NCI-H1694 treated with DMSO at 0.1 percent for 48 hours (cell line): ENCODE data around the gene LIPG.

ENCODE experiments used
- DNase-seq: peaks from one replicate; lab custom pipeline; 2025; lab: John Stamatoyannopoulos, UW

Gene LIPG

DNA sequence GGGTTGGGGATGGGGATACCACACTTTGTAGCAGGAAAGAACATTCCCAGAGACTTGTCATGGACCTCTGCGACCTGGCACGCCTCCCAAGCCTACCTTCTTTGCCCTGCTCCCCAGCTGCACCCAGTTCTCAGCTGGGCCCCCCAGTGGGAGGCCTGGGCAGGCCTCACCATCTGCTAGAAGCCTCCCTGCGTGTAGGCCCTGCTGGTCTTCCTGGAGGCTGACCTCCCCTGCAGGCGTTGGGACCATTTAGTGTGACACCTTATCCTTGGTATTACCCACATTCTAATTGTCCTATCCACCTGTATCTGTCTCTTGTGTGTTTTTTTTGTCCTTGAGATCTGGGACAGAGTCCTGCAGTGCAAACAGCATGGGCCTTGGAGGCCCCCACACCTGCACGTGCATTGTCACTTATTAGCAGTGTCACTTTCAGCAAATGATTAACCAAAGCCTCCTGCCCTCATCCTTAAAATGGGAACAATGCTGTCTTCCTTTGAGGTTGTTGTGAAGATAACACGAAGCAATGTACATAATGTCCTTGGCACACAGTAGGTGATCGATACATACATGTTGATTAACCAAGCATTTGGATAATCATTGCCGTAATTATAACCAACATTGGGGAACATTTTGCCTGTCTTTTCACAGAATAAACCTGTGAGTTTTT lies 77.2 kb downstream of the LIPG start:
- no peak for DNase-seq

- DNase-seq, result no peak
Measured at GRCh38 chr18:49639643-49640391, 78.0 kb downstream of the LIPG start.

- no peak for DNase-seq
Measured at GRCh38 chr18:49640741-49641140, 78.9 kb downstream of the LIPG start.

GRCh38 chr18:49645196-49645595 lies 83.3 kb downstream of the LIPG start:
- DNase-seq, result no peak

DNA sequence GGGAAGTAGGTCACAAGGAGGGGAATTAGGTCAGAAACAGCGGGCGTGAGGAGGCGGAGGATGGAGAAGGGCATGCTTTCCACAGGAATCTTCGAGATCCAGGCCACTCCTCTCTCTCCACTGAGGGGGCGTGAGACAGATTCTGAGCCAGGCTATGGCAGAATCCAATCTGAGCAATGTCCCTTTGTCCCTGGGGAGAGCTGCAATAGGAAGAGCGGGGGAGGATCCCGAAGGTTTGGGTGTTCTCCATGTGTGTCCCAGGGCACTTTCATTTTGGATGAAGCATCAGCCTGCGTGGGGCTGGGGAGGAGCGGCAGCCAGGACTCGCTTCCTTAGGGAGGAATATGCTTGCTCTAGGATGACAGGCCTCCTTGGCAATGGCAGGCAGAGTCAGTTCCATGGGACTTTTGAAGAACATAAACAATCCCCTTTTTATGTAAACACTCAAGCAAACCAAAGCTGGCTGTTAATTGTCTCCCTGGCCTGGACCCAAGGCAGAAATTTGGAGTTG lies 84.0 kb downstream of the LIPG start:
- DNase-seq, result no peak

DNA sequence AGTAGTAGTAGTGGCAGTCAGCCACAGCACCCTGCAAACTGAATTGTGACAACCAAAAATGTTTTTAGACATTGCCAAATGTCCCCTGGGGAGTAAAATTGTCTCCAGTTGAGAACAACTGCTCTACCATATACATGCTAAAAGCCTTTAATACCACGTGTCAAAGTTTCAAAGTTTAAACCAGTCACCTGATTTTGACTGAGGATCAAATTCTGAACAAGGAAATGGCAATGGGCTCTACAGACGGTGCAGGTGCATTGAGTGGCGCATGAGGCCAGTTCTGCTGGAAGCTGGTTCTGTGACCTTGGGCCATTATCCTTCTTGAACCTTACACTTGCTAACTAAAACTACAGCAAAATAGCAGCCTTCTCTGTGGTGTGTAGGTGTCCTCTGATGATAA lies 85.0 kb downstream of the LIPG start:
- DNase-seq, result no peak

GRCh38 chr18:49647496-49648168 lies 85.8 kb downstream of the LIPG start:
- DNase-seq, result peak; percentile 47

DNA sequence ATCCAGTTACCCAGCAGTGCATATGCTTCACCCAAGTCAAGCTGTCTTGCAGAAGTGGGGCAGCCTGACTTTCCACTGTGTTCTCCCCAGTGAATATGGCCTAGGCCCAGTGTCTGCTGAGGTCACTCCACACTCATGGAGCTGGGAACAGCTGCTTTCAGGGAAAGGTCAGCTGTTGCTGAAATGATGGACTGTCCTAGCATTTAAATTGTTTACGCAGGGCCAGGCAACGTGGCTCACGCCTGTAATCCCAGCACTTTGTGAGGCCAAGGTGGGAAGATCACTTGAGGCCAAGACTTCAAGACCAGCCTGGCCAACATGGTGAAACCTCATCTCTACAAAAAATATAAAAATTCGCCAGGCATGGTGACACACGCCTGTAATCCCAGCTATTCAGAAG lies 86.5 kb downstream of the LIPG start:
- no peak for DNase-seq
